GM19397 (cell line): Measurements from ENCODE around the gene CSNK1E.
A peak's percentile ranks its signal among the peaks of the same experiment; 100 is the strongest.

ENCODE experiments used
- ATAC-seq: cut with Tn5 transposase; IDR thresholded peaks from one replicate; pipeline ENCODE4 v1.9.1; 2021; ENCODE audit warnings: mild to moderate bottlenecking, moderate library complexity; ENCODE audit not compliant: unreplicated experiment

The CSNK1E gene

DNA sequence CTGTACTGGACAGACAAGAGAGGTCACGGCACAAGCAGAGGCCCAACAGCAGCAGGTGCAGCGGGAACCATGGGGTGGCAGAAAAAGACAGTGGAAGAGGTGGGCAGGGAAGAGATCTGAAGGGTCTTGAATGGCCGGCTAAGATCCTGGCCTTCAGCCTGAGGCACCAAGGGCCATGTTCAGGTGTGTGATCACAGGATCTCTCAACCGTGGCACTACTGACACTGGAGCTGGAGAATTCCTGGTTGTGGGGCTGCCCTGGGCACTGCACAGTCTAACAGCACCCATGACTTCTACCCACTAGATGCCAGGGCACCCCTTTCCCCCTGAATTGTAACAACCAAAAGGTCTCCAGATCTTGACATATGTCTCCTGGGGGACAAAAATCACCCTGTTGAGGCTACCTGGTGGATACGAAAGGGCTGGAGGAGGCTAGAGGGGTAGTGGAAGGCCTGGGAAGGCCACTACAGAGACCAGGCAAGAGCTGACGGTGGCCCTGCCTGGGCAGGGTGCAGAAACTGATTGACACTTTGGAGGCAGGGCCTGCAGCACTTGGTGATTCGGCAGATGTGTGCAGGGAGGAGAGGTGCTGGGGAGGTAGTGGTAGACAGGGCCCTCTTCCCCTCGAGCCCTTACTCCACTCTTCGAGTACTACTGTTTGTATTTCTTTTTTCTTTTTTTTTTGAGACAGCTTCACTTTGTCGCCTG lies 8.3 kb downstream of the CSNK1E start:
- ATAC-seq = no peak

DNA sequence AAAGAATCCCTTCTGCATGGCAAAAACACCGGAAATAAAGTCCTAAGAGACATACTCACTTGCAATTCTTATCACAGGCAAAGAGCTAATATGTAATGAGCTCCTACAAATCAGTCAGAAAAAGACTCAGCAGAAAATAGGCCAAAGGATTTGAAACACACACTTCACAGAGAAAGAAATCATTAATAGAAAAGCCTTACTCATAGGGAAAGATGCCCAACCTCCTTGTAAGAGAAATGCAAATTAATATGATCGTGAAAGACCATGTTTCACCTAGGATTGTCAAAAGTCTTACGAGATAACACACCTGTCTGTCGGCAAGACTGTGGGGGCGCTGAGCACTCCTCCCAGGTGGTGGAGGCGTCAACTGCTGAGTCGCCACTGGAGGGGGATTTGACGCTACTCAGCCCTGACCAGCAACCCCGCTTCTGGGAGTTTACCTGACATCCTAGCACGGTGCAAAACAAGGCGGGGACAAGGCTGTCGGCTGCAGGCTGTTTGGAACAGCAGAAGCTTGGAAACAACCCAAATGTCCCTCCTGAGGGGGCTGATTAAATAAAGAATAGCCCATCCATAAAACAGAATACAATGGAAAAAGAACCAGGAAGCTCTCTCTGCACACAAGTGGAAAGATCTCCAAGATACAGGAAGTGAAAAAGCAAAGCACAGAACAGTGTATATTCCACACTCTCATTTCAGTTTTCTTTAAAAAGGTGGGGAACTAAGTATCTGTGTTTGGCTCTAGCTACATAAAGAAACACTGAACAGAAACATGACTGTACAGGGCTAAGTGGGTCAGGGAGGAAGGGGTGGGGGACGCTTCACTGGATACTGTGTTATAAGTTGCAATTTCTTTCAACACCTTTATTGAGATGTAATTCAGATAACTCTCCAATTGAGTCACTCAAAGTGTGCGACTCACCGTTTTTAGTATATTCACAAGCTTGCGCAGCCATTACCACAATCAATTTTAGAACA lies 11.5 kb downstream of the CSNK1E start:
- ATAC-seq = peak; percentile 67

DNA sequence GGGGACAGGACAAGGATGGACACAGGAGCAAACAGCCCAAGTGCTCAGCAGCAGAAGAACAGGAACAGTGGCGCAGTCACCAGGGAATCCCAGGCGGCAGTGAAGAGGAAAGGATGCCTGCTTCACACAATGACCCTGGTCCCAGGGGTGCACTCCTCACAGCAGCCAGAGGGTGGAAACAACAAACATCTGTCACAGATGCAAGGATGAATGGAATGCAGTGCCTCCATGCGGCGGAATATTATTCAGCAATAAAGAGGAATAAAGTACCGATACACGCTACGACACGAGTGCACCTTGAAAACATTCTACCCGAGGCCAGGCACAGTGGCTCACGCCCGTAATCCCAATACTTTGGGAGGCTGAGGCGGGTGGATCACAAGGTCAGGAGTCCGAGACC lies 12.7 kb downstream of the CSNK1E start:
- ATAC-seq = no peak

DNA sequence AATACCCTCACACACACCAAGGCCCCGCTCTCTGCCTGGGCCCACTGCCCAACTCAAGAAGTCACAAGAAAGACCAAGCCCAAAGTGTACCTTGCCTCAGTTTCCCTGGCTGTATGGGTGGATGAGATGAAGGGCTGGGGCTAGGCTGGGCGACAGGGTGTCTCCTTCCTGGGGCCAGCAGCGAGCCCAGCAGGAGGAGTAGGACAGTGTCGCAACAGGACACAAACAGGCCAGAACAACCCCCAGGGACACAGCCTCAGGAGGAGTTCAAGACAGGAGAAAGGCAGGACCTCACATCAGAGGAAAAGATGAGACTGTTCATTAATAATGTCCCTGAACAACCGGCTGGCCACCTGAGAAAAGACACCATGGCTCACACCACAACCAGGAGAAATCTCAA lies 13.3 kb downstream of the CSNK1E start:
- ATAC-seq = no peak

DNA sequence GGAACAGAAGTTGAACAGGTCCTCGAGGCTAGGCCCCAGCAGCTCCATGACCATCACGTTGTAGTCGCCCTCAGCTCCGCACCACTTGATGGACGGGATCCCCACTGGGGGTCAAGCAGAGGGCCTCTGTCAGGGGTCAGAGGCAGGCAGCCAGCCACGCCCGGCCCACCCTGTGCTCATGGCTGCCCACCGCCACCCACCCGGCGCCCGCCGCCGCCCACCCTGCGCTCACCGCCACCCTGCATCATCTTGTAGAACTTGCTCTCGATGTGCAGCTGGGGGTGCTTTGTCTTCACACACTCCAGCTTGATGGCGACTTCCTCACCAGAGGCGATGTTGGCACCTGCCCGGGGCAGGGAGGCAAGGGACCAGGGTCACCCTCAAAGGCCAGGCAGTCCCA lies 14.3 kb downstream of the CSNK1E start:
- ATAC-seq = no peak

GRCh38 chr22:38300946-38301345 lies 16.3 kb downstream of the CSNK1E start:
- no peak for ATAC-seq

DNA sequence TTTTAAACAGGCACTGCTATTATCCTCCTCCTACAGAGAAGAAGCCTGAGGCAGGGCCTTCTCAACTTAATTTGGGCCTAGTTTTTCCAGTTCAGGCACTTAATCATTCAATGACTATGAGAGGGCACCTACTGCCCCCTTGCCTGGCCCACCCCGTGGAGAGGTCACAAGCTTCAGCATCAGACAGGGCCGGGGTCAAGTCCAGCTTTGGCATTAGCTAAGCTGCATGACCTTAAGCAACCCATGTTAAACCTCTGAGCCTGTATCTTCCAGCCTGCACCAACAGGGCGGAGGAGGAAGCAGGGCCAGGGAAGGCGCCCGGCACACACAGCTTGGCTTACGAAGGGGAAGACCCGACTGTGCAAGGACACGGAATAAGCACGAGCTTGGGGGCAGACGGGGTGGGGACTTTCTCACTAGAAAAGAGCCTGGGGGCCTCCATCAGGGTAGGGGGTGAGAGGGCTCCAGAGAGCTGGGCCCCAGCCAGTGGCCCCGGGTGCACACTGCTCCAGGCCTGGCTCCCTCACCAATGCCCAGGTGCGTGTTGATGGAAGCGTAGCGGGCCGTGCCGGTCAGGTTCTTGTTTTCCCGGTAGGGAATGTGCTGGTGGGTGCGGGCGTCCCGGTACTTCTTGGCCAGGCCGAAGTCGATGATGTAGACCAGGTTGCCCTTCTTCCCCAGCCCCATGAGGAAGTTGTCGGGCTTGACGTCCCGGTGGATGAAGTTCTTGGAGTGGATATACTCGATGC lies 16.9 kb downstream of the CSNK1E start:
- ATAC-seq = no peak

DNA sequence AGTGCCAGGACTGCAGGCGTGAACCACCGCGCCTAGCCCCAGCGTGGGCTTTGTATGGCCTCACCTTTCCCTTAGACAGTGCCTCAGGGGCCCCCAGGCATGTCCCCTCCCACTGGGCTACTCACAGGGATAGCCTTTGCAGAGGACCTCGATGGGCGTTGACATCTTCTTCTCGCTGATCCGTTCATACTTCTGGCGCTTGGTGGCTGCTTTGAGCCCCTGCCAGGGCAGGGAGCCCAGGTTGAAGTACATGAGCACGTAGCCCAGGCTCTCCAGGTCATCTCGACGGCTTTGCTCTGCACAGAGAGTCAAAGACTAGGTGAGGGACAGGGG lies 17.5 kb downstream of the CSNK1E start:
- no peak for ATAC-seq

DNA sequence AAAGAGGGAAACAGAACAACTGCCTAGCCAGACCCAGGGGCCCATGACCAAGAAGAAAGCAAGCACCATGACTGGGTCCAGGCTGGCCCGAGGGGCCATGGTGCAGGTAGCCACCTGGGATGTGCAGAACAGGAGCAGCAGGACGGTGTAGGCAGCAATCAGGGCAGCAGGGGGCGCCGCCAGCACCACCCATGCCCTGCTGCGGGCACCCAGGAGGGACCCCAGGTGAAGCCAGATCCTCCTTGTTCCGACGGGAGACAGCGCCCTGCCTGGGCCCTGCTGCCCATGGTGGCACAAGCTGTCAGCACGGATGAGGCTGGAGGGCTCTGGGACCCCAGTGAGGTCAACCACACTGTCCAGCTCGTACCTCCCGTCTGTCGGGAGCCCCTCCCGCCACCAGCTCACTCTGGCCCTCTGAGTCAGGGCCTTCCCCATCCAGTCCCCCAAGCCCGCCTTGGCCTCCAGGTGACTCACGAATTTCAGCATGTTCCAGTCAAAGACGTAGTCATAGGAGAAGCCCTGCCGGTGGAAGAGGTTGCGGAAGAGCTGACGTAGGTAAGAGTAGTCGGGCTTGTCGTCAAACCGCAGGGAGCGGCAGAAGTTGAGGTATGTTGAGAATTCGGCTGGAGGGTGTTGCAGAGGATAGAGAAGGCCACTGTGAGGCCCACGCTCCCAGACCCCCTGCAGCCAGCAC lies 18.8 kb downstream of the CSNK1E start:
- ATAC-seq = no peak

- ATAC-seq = no peak
Observed at GRCh38 chr22:38296372-38296771, 20.9 kb downstream of the CSNK1E start.

DNA sequence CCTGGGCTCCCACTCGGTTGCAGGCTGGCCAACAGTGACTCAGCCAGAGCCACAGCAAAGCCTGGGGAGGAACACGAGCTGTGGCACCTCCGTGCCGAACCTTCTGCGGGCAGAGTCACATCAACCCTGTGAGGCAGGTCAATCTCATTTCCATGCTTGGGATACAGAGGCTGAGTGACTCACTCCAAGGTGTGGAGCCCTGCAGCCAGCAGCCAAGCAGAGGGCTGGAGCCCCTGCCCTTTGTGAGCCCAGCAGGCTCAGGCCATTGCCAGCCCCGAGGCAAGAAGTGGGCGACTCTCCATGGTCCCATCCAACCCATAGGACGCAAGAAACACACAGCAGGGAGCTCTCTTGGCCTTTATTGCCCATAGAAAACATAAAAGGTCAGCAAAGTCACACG lies 21.4 kb downstream of the CSNK1E start:
- ATAC-seq = no peak

DNA sequence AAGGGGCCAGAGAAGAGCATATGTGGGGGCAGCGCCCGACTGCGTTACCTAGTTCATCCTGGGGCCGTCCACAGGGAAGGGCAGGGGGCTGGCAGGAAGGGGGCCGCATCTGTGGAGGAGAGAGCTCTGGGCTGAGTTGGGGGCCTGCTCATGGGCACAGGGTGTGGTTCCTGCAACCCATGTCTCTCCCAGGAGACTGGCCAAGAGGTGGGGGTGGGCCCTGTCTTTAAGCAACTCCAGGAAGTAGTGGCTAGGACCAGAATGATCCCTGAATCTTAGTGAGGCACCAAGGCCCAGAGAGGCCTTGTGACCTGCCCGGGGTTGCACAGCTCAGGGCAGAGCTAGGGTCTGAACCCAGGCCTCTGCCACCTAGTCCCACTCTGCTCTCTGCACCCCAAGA lies 21.9 kb downstream of the CSNK1E start:
- ATAC-seq = no peak

- no peak for ATAC-seq
Observed at GRCh38 chr22:38294193-38294592, 23.0 kb downstream of the CSNK1E start.

DNA sequence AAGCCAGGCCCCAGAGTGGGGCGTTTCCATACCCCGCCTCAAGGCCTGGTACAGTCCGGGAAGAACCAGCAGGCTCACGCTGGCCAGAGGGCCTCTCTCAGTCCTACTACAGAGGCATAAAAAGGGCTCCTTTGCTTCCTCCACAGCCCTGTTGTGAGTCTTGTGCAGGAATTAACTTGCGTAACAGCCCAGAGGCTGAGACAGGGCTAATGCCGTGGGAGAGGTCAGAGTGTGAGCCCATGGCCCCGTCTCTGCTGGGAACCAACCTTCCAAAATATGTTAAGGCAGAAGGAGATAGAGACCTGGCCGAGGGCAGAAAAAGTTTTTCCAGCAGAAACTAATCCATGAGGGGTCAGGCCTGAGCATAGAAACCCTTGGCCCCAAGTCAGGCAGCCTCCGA lies 24.5 kb downstream of the CSNK1E start:
- ATAC-seq = no peak

DNA sequence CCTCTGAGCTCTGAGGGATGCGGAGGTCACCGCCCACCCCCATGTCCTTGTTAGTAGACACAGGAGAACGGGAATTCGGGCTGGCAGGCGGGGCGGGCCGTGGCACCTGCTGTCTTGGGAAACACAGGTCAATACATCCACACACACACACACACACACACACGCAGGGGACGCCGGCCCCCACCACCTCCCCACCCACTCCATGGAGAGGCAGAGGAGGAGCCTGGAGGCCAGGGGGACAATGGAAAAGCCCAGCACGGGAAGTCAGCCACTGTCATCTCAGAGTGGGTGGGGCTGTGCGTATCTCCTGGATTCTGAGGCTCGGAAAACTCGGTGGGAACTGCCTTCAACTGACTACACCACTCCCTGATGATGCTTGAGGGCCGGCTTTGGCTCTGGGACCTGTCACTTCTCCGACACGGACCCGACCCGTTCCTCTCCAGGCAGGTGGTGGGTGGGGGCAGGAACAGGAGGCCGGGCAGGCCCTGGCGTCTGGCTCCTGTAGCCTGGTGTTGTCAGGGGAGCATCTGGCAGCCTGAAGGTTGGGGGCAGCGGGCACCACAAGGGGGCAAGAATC lies 25.9 kb downstream of the CSNK1E start:
- ATAC-seq = no peak

GRCh38 chr22:38290347-38290746 lies 26.9 kb downstream of the CSNK1E start:
- no peak for ATAC-seq

GRCh38 chr22:38289583-38290082 lies 27.6 kb downstream of the CSNK1E start:
- no peak for ATAC-seq

DNA sequence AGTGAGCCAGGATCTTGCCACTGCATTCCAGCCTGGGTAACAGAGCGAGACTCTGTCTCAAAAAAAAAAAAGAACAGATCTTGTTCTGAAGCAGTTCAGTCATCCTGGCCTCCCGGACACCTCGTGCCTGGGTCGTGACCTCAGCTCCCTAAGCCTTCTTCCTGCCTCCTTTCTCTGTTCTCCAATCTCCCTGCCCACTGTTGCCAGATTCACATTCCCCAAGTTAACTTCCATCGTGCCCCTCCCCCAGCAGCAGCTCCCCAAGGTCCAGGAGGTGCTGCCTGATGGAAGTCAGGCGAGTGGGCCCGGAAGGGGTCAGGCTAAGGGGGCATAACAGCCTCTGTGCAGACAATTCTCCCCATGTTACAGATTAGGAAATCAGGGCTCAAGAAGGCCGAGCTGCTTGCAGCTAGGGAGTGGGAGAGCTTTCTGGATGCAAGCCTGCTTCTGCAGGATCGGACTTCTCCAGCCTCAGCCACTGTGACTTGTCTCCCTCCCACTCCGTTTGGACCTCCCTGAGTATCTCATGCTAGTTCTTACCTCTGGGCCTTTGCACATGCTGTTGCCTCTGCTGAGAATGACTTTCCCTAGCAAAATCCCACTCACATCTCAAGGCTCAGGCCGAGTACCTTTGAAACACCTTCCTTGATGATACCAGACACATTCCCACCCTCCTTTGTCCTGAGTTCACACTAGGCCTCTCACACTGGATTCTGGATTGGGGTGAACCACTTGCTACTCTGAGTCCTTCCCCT lies 30.1 kb downstream of the CSNK1E start:
- ATAC-seq = no peak

DNA sequence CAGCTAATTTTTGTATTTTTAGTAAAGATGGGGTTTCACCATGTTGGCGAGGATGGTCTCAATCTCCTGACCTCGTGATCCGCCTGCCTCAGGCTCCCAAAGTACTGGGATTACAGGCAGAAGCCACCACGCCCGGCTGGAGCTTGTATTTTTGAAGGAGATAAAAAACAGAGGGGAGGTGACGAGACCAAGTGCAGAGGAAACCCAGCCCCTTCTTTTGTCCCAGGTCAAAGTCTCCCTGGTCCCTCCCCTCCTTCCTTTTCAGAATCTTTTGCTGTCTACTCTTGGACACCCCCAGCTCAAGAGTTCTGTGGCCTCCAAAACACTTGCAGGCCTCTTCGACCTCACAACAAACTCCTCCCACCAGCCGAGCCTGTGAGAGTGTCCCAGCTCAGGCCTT lies 32.2 kb downstream of the CSNK1E start:
- no peak for ATAC-seq

GRCh38 chr22:38284042-38284402 lies 33.2 kb downstream of the CSNK1E start:
- no peak for ATAC-seq
